IPS-15b (cell line): ENCODE measurements around the gene CCBE1.
"Not testable (repeated sequence)": the region's sequence is repeated elsewhere in the genome, so short reads cannot be mapped to it uniquely, and the experiment has no call there.

ENCODE experiments used
- H3K27me3 ChIP-seq: one replicate; pipeline ENCODE4 v1.6.1; 2013; ENCODE audit warnings: low read length; ENCODE audit not compliant: control insufficient read depth, insufficient read depth
- H3K36me3 ChIP-seq: one replicate; pipeline ENCODE4 v1.6.1; 2013; ENCODE audit warnings: low read length; ENCODE audit not compliant: control insufficient read depth, insufficient read depth
- H3K4me1 ChIP-seq: one replicate; pipeline ENCODE4 v1.6.1; 2013; ENCODE audit warnings: mild to moderate bottlenecking, low read length; ENCODE audit not compliant: control insufficient read depth, insufficient read depth
- H3K4me3 ChIP-seq: one replicate; pipeline ENCODE4 v1.5.1; 2013; ENCODE audit warnings: low read depth, low read length
- H3K9ac ChIP-seq: one replicate; pipeline ENCODE4 v1.6.1; 2013; ENCODE audit warnings: low read depth, mild to moderate bottlenecking, low read length
- H3K9me3 ChIP-seq: one replicate; pipeline ENCODE4 v1.6.1; 2013; ENCODE audit warnings: mild to moderate bottlenecking, low read length; ENCODE audit not compliant: control insufficient read depth, insufficient read depth

Gene CCBE1

GRCh38 chr18:59714096-59714495 is 16.9 kb upstream of the CCBE1 start:
- H3K27me3 ChIP-seq, H3K4me3 ChIP-seq, H3K4me1 ChIP-seq, H3K9me3 ChIP-seq, H3K9ac ChIP-seq, H3K36me3 ChIP-seq: not testable (repeated sequence)

GRCh38 chr18:59712311-59712710 is 15.1 kb upstream of the CCBE1 start:
- no peaks in the 10 kb centered on the region for H3K27me3 ChIP-seq
- H3K36me3 ChIP-seq: no peaks in the 10 kb centered on the region
- peaks cover 2% of the 10 kb centered on the region for H3K4me1 ChIP-seq
- no peaks in the 10 kb centered on the region for H3K9me3 ChIP-seq
- H3K4me3 ChIP-seq: no peak overlapping the region
- no peak overlapping the region for H3K9ac ChIP-seq

- H3K4me1 ChIP-seq: peaks cover 2% of the 10 kb centered on the region
- no peaks in the 10 kb centered on the region for H3K9me3 ChIP-seq
- no peak overlapping the region for H3K9ac ChIP-seq
- H3K4me3 ChIP-seq: no peak overlapping the region
- H3K36me3 ChIP-seq: no peaks in the 10 kb centered on the region
- H3K27me3 ChIP-seq: no peaks in the 10 kb centered on the region
Measured at GRCh38 chr18:59708988-59709387, 11.8 kb upstream of the CCBE1 start.

DNA sequence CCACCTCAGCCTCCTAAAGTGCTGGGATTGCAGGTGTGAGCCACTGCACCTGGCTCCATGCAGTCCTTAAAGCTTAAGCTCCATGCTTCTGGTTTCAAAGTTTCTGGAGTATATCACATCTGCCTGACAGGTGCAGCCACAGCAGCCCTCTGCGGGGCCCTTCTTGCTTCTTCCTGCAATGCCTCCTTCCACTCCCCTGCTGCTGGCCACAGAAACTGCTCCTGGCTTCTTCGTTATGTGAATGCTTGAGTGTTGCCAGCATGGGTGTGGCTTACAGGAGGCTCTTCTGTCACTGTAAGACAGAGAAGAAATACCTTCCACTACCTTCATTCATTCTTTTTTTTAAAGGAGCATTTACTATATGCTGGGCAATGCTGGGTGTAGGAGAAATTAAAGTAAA is 10.1 kb upstream of the CCBE1 start:
- Histone ChIP-seq H3K9ac (no peak overlapping the region), H3K27me3 (no peaks in the 10 kb centered on the region), H3K4me3 (no peak overlapping the region), H3K4me1 (peaks cover 2% of the 10 kb centered on the region), H3K36me3 (no peaks in the 10 kb centered on the region), H3K9me3 (no peaks in the 10 kb centered on the region)

DNA sequence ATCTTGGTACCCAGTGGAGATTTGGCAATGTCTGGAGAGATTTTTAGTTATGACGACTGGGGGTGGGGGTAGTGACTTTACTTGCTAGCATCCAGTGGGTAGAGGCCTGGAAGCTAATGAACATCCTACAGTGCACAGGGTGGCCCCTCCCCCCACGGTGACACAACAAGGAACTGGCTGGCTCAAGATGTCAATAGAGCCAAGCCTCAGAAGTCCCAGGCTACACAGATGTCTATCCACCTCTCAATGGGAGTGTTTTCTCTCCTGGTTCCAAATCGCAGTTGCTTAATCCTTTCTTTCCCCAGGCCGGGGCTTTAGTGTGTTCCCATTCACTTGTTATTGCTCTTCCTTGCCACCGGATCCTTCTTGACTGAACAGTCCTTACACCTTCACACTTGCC is 9.3 kb upstream of the CCBE1 start:
- Histone ChIP-seq H3K9me3 (no peaks in the 10 kb centered on the region), H3K4me1 (peaks cover 2% of the 10 kb centered on the region), H3K36me3 (no peaks in the 10 kb centered on the region), H3K27me3 (no peaks in the 10 kb centered on the region), H3K9ac (no peak overlapping the region), H3K4me3 (no peak overlapping the region)

GRCh38 chr18:59705145-59705544 is 7.9 kb upstream of the CCBE1 start:
- Histone ChIP-seq H3K4me3 (no peak overlapping the region), H3K4me1 (peaks cover 8% of the 10 kb centered on the region), H3K36me3 (no peaks in the 10 kb centered on the region), H3K9ac (no peak overlapping the region), H3K9me3 (no peaks in the 10 kb centered on the region), H3K27me3 (no peaks in the 10 kb centered on the region)

DNA sequence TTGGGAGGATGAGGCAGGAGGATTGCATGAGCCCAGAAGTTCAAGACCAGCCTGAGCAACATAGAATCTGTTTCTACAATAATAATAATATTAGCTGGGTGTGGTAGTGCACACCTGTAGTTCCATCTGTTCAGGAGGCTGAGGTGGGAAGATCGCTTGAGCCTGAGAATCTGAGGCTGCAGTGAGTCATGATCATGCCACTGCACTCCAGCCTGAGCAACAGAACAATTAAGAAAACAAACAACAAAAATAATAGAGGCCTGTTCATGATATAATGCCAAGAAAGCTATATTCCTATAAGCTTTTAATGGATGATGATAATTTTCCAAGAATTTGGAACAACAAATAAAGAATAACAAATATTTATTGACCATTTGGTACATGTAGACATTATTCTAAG is 6.9 kb upstream of the CCBE1 start:
- Histone ChIP-seq H3K9me3 (no peaks in the 10 kb centered on the region), H3K36me3 (no peaks in the 10 kb centered on the region), H3K27me3 (peaks cover 7% of the 10 kb centered on the region), H3K9ac (no peak overlapping the region), H3K4me3 (no peak overlapping the region), H3K4me1 (peaks cover 6% of the 10 kb centered on the region)

DNA sequence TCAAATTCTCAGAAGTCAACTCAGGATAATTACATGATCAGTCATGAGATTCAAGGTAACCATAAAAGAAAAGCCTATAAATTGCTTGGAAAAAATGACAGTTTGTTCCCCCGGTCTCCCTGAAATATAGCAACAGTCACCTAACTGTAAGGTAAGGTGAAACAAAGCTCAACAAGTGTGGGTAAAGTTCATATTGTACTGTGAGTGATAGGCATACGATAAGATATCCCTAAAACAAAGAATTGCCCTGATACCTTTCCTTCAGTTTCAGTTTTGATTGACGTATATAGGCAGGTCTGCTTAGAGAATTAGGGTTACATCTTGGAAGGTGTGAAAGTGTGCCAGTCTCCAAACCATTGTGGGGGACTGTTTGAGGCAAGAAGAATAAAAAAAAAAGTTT is 4.0 kb upstream of the CCBE1 start:
- H3K9ac ChIP-seq: no peak overlapping the region
- H3K9me3 ChIP-seq: no peaks in the 10 kb centered on the region
- H3K4me1 ChIP-seq: peaks cover 12% of the 10 kb centered on the region

DNA sequence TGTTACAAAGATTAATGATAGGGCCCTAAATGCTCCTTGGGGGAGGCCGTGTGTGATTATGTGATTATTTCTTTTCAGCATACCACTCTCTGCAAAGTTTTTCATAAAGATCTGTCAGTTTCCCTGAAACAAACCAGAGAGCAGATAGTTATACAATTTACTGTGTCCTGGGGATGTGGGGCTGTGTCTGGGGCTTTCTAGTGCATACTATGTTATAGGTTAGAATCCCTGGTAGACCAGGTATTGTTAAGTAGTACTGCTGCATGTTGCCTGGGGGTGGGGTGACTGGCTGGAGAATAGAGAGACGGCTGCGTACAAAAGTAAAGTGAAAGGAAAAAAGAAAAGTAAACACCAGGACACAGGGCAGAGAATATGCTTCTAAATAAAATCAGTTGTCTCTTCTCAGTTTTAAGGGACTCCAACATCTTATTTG is 3.3 kb upstream of the CCBE1 start:
- Histone ChIP-seq H3K9ac (no peak overlapping the region), H3K4me3 (no peak overlapping the region), H3K36me3 (no peaks in the 10 kb centered on the region), H3K27me3 (peaks cover 40% of the 10 kb centered on the region), H3K9me3 (no peaks in the 10 kb centered on the region), H3K4me1 (peaks cover 18% of the 10 kb centered on the region)

More for the DNA sequence above, 4.0 kb upstream of the CCBE1 start:
- Histone ChIP-seq H3K27me3 (peaks cover 33% of the 10 kb centered on the region), H3K36me3 (no peaks in the 10 kb centered on the region), H3K4me3 (no peak overlapping the region)

DNA sequence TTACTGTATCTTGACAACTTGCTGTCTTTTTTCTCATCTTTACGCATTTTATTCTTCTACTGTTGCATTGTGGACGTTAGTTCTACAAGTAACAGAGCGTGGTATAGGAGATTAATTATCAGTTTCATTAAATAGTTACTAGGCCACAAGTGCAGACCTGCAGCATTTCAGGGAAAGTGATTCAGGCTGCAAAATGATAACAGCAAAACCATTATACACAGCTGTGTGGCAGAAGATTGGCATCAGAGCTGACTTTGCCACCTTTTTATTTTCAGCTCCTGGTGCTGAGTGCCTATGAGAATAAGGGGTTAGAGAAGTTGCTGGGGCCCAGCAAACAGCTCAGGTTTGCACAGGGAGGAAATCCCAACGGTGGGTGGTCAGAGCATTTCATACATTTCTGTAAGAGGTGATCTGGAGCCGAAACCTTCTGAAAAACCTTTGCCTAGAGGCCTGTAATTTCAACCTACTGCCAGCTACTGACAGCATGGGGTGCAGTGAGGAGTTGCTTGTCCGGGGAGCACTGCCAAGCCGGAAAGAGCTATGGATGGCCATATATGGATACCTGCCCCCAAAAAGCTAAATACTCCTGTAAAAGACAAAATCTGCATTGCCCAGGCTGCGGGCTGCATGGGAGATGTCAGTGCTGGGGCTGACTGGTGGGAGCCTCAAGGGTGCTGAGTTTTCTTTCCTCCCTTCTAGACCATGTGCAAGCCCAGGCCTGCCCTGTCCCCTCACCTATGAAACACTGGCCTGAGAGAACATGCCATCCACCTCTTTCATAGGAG is 2.7 kb upstream of the CCBE1 start:
- H3K9ac ChIP-seq: no peak overlapping the region
- no peaks in the 10 kb centered on the region for H3K36me3 ChIP-seq
- H3K4me1 ChIP-seq: peaks cover 18% of the 10 kb centered on the region
- peaks cover 46% of the 10 kb centered on the region for H3K27me3 ChIP-seq
- H3K9me3 ChIP-seq: no peaks in the 10 kb centered on the region
- H3K4me3 ChIP-seq: no peak overlapping the region

- peaks cover 55% of the 10 kb centered on the region for H3K27me3 ChIP-seq
- no peak overlapping the region for H3K4me3 ChIP-seq
- no peaks in the 10 kb centered on the region for H3K36me3 ChIP-seq
- H3K4me1 ChIP-seq: peaks cover 18% of the 10 kb centered on the region
- H3K9me3 ChIP-seq: no peaks in the 10 kb centered on the region
- no peak overlapping the region for H3K9ac ChIP-seq
Measured at GRCh38 chr18:59699061-59699460, 1.8 kb upstream of the CCBE1 start.

DNA sequence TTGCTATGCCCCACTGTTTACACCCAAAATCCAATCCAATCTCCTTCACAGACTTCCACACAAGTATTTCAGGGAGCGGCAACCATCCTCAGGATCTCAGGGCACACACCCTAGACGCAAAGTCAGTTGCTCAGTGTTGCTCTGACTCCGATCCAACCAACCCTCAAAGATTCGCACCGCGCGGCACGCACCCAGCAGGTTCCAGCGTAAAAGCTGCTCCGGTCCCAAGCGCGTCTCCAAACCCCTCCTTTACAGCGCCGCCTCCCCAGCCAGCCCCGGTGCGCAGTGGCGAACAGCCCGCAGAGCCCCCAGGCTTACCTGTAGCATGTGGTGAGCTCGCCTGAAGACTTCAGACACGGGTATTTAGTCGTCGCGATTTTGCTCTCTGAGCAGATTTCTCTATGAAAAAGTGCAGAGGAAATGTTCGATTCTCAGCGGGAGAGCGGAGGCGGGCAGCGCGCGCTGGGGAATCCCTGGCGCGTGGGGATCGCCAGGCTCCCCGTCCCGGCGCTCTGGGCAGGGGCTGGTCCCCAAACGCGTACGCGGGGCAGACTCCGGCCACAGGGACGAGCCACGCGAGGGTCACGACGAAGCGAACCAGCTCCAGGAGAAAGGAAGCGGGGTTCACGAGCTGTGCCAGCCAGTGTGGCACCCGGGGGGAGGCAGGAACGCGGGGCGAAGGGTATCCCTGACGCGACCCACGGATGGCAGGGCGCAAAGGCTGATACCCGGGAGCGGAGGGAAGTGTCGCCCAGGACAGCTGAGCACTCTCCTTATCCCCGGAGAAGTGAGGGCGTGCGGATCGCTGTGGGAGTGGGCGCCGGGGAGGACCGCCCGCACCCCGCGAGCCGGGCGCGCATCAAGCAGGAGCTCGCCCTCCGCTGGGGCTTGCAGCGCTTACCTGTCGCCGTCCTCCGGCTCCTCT is 650 bp downstream of the CCBE1 start:
- H3K4me1 ChIP-seq: peaks cover 18% of the 10 kb centered on the region
- H3K36me3 ChIP-seq: no peaks in the 10 kb centered on the region
- H3K27me3 ChIP-seq: peaks cover 75% of the 10 kb centered on the region
- peak overlapping the region; percentile 76 for H3K4me3 ChIP-seq
- H3K9ac ChIP-seq: no peak overlapping the region
- H3K9me3 ChIP-seq: no peaks in the 10 kb centered on the region
